Neural cell (in vitro differentiated cells): ENCODE data around the gene COQ9. TPM values are rescaled to one million over a fixed set of nuclear protein-coding genes. Genes with fewer than 3 reads are reported as not detected.

ENCODE experiments used
- H2AFZ ChIP-seq: fragments of 200-600, 300-800 bp; sonication (generic), shearing (Covaris generic); 2 replicates; pipeline ENCODE4 v1.6.0; 2014; ENCODE audit warnings: low read depth, mild to moderate bottlenecking, antibody characterized with exemption, low read length, moderate library complexity
- H3F3A ChIP-seq: fragments of 200-600 bp; shearing (Covaris generic); 2 replicates; pipeline ENCODE4 v1.6.1; 2016; ENCODE audit warnings: mild to moderate bottlenecking, moderate library complexity, mixed read lengths, antibody characterized with exemption, low read length; ENCODE audit not compliant: insufficient read depth, poor library complexity, severe bottlenecking
- H3K27ac ChIP-seq: fragments of 200-600, 300-800 bp; sonication (generic), shearing (Covaris generic); 2 replicates; pipeline ENCODE4 v1.5.1; 2014; ENCODE audit warnings: mild to moderate bottlenecking, low read length, moderate library complexity
- H3K27me3 ChIP-seq: fragments of 300-800, 200-600 bp; sonication (generic), shearing (Covaris generic); 2 replicates; pipeline ENCODE4 v1.6.0; 2014; ENCODE audit warnings: mild to moderate bottlenecking, low read depth, low read length, moderate library complexity; ENCODE audit not compliant: insufficient read depth
- H3K36me3 ChIP-seq: fragments of 300-800, 200-600 bp; sonication (generic), shearing (Covaris generic); 2 replicates; pipeline ENCODE4 v1.5.1; 2014; ENCODE audit warnings: mild to moderate bottlenecking, antibody characterized with exemption, low read length, moderate library complexity; ENCODE audit not compliant: insufficient read depth
- H3K4me2 ChIP-seq: fragments of 300-800, 200-600 bp; sonication (generic), shearing (Covaris generic); 2 replicates; pipeline ENCODE4 v1.6.0; 2014; ENCODE audit warnings: mild to moderate bottlenecking, low read length
- H3K4me3 ChIP-seq: fragments of 300-800, 200-600 bp; sonication (generic), shearing (Covaris generic); 2 replicates; pipeline ENCODE4 v1.5.1; 2014; ENCODE audit warnings: mild to moderate bottlenecking, low read length, moderate library complexity
- H3K79me2 ChIP-seq: fragments of 200-600 bp; shearing (Covaris generic); replicated peaks from 2 replicates; pipeline ENCODE4 v1.6.0; 2014; ENCODE audit warnings: mild to moderate bottlenecking, low read length, moderate library complexity; ENCODE audit not compliant: insufficient read depth
- H3K9ac ChIP-seq: fragments of 300-800, 200-600 bp; sonication (generic), shearing (Covaris generic); 2 replicates; pipeline ENCODE4 v1.6.1; 2016; ENCODE audit warnings: mild to moderate bottlenecking, low read length, mixed read lengths
- H3K9me2 ChIP-seq: fragments of 200-600 bp; shearing (Covaris generic); 2 replicates; pipeline ENCODE4 v1.6.1; 2016; ENCODE audit warnings: mild to moderate bottlenecking, low read length, mixed read lengths; ENCODE audit not compliant: insufficient read depth
- H3K9me3 ChIP-seq: fragments of 200-600, 300-800 bp; sonication (generic), shearing (Covaris generic); 2 replicates; pipeline ENCODE4 v1.6.1; 2016; ENCODE audit warnings: mild to moderate bottlenecking, mixed run types, low read length, moderate library complexity, mixed read lengths
- H4K20me1 ChIP-seq: fragments of 200-600 bp; shearing (Covaris generic); 2 replicates; pipeline ENCODE4 v1.6.1; 2016; ENCODE audit warnings: mild to moderate bottlenecking, mixed run types; ENCODE audit not compliant: insufficient read depth
- EP300 ChIP-seq: fragments of 450-650 bp; conservative IDR thresholded peaks from 2 replicates; pipeline ENCODE4 v1.6.1; 2014; ENCODE audit warnings: antibody characterized with exemption, mild to moderate bottlenecking, moderate library complexity; ENCODE audit not compliant: poor library complexity, severe bottlenecking
- EZH2 ChIP-seq: fragments of 200-600, 300-800 bp; shearing (Covaris generic), sonication (generic); IDR thresholded peaks from 2 replicates; pipeline ENCODE4 v1.6.1; 2014; ENCODE audit warnings: antibody characterized with exemption, low read length, borderline replicate concordance, mild to moderate bottlenecking; ENCODE audit not compliant: insufficient read depth, poor library complexity, severe bottlenecking
- MXI1 ChIP-seq: fragments of 450-650 bp; conservative IDR thresholded peaks from 2 replicates; pipeline ENCODE4 v1.6.1; 2014; ENCODE audit warnings: antibody characterized with exemption, mild to moderate bottlenecking; ENCODE audit not compliant: poor library complexity, severe bottlenecking
- POLR2AphosphoS5 ChIP-seq: IDR thresholded peaks from 2 replicates; pipeline ENCODE4 v1.6.1; 2012
- RAD21 ChIP-seq: fragments of 450-650 bp; conservative IDR thresholded peaks from 2 replicates; pipeline ENCODE4 v1.6.1; 2014; ENCODE audit warnings: antibody characterized with exemption, mild to moderate bottlenecking, moderate library complexity
- SMC3 ChIP-seq: fragments of 450-650 bp; conservative IDR thresholded peaks from 2 replicates; pipeline ENCODE4 v1.6.1; 2014; ENCODE audit warnings: antibody characterized with exemption, mild to moderate bottlenecking, moderate library complexity; ENCODE audit not compliant: poor library complexity
- TAF1 ChIP-seq: IDR thresholded peaks from 2 replicates; pipeline ENCODE4 v1.6.1; 2012; ENCODE audit warnings: low read depth
- polyA plus RNA-seq: library from polyadenylated mRNA; depleted of rRNA; stranded (reverse); fragments of >200 nt; gene quantifications from 2 replicates; pipeline ENCODE4 v1.2.3, GENCODE V29; 2014
- TF ChIP-seq, protein P1 (sequence below): IDR thresholded peaks from 2 replicates; pipeline ENCODE4 v1.6.1; 2012; ENCODE audit warnings: borderline replicate concordance
- TF ChIP-seq, protein P2 (sequence below): fragments of 450-650 bp; IDR thresholded peaks from 2 replicates; pipeline ENCODE4 v1.5.1; 2014; ENCODE audit warnings: antibody characterized with exemption, mild to moderate bottlenecking, moderate library complexity; ENCODE audit not compliant: poor library complexity, severe bottlenecking

Gene COQ9
- polyA plus RNA-seq, 1 donor from 2014 or later, result 78.7 TPM

DNA sequence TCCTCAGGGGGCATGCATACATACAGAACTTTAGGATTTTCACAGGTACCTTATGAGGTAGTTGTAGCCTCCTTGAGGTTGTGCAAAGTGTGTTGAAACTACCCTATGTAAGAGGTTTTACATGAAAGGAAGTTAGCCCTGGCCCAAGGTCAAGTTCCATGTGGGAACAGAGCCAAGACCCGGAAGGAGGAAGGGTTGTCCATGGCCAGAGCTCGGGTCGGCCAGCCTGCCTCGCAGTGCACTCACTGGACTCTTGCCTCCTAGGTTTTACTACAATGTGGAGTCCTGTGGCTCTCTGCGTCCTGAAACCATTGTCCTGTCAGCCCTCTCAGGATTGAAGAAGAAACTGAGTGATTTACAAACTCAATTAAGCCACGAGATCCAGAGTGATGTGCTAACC lies 23.4 kb downstream of the COQ9 start:
- TF ChIP-seq MXI1, result no peak
- TF ChIP-seq RAD21, result no peak
- TF ChIP-seq TAF1, result no peak
- no peak for TF ChIP-seq EP300
- TF ChIP-seq SMC3, result no peak
- Histone ChIP-seq H3K27me3 (no peaks in the 10 kb centered on the region), H3K79me2 (no peaks in the 10 kb centered on the region), H3K27ac (no peak overlapping the region), H3K36me3 (no peaks in the 10 kb centered on the region), H3K9me2 (no peaks in the 10 kb centered on the region), H4K20me1 (no peaks in the 10 kb centered on the region), H3K9me3 (no peaks in the 10 kb centered on the region), H3K9ac (no peak overlapping the region), H2AFZ (no peak overlapping the region), H3K4me2 (no peak overlapping the region), H3F3A (no peaks in the 10 kb centered on the region), H3K4me3 (no peak overlapping the region)

DNA sequence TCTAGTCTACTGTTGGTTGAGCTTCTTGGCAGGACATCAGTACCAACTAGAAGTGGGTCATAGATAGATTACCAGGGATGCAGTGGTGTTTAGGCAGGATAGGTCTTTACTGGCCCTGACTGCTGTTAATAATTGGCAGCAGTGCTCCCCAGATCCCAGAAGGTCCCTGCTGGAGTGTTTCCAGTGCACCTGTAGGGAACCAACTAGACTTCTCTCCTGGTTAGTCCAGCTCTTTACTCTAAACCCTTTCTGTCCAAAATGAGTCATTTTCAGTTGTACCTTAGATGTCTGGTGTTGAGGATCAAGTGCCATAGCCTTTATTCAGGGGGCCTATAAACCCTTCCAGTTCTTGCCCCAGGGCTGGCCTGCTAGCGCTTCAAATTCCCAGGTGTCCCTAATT lies 23.9 kb downstream of the COQ9 start:
- Histone ChIP-seq H3F3A (no peaks in the 10 kb centered on the region), H3K79me2 (no peaks in the 10 kb centered on the region), H3K4me2 (no peak overlapping the region), H3K36me3 (no peaks in the 10 kb centered on the region), H3K9me3 (no peaks in the 10 kb centered on the region), H3K4me3 (no peak overlapping the region), H3K9me2 (no peaks in the 10 kb centered on the region), H4K20me1 (no peaks in the 10 kb centered on the region), H3K9ac (no peak overlapping the region), H3K27ac (no peak overlapping the region), H2AFZ (no peak overlapping the region), H3K27me3 (no peaks in the 10 kb centered on the region)
- TF ChIP-seq, protein P1, sequence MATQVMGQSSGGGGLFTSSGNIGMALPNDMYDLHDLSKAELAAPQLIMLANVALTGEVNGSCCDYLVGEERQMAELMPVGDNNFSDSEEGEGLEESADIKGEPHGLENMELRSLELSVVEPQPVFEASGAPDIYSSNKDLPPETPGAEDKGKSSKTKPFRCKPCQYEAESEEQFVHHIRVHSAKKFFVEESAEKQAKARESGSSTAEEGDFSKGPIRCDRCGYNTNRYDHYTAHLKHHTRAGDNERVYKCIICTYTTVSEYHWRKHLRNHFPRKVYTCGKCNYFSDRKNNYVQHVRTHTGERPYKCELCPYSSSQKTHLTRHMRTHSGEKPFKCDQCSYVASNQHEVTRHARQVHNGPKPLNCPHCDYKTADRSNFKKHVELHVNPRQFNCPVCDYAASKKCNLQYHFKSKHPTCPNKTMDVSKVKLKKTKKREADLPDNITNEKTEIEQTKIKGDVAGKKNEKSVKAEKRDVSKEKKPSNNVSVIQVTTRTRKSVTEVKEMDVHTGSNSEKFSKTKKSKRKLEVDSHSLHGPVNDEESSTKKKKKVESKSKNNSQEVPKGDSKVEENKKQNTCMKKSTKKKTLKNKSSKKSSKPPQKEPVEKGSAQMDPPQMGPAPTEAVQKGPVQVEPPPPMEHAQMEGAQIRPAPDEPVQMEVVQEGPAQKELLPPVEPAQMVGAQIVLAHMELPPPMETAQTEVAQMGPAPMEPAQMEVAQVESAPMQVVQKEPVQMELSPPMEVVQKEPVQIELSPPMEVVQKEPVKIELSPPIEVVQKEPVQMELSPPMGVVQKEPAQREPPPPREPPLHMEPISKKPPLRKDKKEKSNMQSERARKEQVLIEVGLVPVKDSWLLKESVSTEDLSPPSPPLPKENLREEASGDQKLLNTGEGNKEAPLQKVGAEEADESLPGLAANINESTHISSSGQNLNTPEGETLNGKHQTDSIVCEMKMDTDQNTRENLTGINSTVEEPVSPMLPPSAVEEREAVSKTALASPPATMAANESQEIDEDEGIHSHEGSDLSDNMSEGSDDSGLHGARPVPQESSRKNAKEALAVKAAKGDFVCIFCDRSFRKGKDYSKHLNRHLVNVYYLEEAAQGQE, result no peak
- no peak for TF ChIP-seq EP300
- TF ChIP-seq MXI1, result no peak
- no peak for TF ChIP-seq SMC3
- TF ChIP-seq TAF1, result no peak
- no peak for TF ChIP-seq EZH2
- TF ChIP-seq RAD21, result no peak
- TF ChIP-seq POLR2AphosphoS5, result no peak
- TF ChIP-seq, protein P2, sequence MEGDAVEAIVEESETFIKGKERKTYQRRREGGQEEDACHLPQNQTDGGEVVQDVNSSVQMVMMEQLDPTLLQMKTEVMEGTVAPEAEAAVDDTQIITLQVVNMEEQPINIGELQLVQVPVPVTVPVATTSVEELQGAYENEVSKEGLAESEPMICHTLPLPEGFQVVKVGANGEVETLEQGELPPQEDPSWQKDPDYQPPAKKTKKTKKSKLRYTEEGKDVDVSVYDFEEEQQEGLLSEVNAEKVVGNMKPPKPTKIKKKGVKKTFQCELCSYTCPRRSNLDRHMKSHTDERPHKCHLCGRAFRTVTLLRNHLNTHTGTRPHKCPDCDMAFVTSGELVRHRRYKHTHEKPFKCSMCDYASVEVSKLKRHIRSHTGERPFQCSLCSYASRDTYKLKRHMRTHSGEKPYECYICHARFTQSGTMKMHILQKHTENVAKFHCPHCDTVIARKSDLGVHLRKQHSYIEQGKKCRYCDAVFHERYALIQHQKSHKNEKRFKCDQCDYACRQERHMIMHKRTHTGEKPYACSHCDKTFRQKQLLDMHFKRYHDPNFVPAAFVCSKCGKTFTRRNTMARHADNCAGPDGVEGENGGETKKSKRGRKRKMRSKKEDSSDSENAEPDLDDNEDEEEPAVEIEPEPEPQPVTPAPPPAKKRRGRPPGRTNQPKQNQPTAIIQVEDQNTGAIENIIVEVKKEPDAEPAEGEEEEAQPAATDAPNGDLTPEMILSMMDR, result no peak
